ENCODE measurements around the gene IGSF9B. TPM values are rescaled to one million over a fixed set of nuclear protein-coding genes. Genes with fewer than 3 reads are reported as not detected.

The IGSF9B gene
- total RNA-seq: 0.11 and 0.50 TPM in 2 replicates

DNA sequence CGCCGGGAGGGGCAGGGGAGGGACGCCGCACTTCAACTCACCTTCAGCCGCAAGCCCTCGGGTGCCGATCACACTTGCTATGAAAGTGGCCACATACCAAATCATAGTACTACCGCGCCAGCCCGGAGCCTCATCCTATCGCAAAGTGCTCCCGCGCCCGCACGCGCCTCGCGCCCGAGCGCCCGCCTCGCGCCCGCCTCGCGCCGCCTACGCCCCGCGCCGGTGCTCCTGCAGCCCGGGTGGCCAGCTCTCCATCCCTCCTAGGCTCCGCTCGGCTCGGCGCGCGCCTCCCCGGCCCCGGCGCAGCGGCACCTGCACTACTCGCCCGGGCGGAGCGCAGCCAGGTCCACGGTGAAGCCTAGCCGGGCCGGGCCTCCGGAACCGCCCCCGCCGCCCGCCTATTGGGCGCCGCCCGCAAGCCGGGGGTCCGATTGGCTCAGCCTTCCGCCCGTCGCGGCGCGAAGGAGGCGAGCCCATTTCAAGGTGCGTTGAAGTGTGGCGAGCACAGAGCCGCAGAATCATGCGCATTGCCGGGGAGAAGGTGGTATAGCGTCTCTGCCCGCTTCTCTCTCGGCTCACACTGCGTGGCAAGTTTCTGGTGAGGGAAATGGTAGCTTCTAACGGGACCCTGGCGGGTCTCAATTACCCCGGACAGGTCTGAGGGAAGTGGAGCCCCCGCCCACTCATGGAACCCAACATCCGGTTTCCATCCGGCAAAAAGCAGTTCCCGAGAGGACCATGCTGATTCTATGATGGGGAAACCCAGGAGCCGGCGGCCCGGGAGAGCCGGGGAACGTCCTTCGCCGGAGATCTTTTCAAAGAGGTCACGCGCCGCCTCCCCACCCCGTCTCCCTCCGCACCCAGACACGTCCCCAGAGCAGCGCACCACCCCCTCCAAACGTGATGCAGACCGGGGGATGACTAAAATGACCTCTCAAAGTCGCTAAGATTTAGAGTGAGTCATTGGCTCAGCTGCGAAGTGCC lies at the start of gene IGSF9B:
Gene IGSF9B, minus strand, starts transcription at position 319 of the 984 bp plus-strand sequence. Its CDS starts 214 bp downstream, at position 105.

Other genes starting within 250 kb of the IGSF9B start
- gene SPATA19, start 111.5 kb downstream of the IGSF9B start, total RNA-seq: not detected in 2 replicates
- gene JAM3, start 112.1 kb upstream of the IGSF9B start, total RNA-seq: 77.6 and 86.5 TPM in 2 replicates

Measured in uterine smooth muscle cell (primary cell).